HG02623 (cell line): ENCODE measurements around the gene ADAM23.
"Not testable (repeated sequence)": the region's sequence is repeated elsewhere in the genome, so short reads cannot be mapped to it uniquely, and the experiment has no call there.

ENCODE experiments used
- ATAC-seq: cut with Tn5 transposase; IDR thresholded peaks from one replicate; pipeline ENCODE4 v1.9.1; 2021; ENCODE audit warnings: moderate library complexity; ENCODE audit not compliant: unreplicated experiment

The ADAM23 gene, protein sequence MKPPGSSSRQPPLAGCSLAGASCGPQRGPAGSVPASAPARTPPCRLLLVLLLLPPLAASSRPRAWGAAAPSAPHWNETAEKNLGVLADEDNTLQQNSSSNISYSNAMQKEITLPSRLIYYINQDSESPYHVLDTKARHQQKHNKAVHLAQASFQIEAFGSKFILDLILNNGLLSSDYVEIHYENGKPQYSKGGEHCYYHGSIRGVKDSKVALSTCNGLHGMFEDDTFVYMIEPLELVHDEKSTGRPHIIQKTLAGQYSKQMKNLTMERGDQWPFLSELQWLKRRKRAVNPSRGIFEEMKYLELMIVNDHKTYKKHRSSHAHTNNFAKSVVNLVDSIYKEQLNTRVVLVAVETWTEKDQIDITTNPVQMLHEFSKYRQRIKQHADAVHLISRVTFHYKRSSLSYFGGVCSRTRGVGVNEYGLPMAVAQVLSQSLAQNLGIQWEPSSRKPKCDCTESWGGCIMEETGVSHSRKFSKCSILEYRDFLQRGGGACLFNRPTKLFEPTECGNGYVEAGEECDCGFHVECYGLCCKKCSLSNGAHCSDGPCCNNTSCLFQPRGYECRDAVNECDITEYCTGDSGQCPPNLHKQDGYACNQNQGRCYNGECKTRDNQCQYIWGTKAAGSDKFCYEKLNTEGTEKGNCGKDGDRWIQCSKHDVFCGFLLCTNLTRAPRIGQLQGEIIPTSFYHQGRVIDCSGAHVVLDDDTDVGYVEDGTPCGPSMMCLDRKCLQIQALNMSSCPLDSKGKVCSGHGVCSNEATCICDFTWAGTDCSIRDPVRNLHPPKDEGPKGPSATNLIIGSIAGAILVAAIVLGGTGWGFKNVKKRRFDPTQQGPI

DNA sequence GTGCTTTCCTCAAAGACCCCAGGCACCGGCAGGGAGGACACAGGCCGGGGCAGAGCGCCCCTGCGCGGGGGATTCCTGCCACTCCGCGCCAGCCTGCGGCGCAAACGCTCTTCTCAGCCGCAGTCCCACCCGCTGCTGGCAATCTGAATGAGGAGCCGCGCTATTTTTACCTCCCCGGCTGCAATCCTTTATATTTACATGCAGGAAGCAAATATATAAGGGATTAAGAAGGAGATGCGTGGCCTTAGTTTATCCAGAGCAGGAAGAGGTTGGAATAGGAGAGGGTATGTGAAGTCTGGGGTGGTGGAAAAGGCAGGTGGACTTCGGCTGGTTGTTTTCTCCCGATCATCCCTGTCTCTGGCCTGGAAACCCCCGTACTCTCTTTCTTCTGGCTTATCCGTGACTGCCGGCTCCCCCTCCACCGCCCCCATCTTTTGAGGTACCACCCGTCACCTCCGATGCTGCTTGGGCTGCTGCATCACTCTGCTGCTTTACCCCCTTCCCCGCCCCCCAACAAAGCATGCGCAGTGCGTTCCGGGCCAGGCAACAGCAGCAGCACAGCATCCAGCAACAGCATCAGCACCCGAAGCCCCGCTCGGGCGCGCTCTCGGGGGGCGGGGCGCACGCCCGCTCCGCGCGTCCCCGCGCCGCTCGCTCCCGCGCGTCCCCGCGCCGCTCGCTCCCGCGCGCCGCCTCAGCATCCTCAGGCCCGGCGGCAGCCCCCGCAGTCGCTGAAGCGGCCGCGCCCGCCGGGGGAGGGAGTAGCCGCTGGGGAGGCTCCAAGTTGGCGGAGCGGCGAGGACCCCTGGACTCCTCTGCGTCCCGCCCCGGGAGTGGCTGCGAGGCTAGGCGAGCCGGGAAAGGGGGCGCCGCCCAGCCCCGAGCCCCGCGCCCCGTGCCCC is at the start of gene ADAM23:
Gene ADAM23 (plus strand): TSS at position 700 of the 902 bp plus-strand sequence. CDS start 335 bp downstream, outside the sequence.
- peak; percentile 41 for ATAC-seq

DNA sequence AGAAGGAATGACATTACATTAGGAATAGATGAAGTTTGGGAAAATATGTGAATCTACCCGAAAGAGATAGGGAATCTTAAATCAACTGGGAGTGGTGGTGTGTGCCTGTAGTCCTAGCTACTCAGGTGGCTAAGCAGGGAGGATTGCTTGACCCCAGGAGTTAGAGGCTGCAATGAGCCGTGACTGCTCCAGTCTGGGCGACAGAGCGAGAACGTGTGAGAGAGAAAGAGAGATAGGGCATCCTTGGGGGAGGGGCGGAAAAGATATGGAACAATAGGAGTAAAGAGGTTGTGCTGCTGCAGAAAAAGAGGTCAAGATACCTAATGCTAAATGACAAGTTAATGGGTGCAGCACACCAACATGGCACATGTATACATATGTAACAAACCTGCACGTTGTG is 47.1 kb upstream of the ADAM23 start:
- ATAC-seq = no peak

DNA sequence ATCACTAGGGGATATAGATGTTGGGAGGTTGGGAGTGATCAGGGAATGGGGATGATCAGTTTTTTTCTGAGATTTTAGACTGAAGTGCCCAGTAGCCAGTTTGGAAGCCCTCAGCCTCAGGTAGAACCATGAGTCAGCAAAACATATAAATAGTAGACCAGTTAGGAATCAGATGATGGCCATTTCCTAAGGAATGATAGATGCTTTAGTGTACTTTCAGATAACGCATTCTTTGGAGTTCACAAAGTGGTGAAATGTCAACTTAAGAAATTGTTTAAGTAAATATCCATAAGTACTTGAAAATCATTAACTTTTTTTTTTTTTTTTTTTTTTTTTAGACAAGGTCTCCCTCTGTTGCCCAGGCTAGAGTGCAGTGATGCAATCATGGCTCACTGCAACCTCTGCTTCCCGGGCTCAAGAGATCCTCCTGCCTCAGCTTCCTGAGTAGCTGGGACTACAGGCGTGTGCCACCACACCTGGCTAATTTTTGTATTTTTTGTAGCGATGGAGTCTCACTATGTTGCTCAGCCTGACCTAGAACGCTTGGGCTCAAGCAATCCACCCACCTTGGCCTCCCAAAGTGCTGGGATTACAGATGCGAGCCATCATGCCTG is 40.3 kb upstream of the ADAM23 start:
- not testable (repeated sequence) for ATAC-seq

DNA sequence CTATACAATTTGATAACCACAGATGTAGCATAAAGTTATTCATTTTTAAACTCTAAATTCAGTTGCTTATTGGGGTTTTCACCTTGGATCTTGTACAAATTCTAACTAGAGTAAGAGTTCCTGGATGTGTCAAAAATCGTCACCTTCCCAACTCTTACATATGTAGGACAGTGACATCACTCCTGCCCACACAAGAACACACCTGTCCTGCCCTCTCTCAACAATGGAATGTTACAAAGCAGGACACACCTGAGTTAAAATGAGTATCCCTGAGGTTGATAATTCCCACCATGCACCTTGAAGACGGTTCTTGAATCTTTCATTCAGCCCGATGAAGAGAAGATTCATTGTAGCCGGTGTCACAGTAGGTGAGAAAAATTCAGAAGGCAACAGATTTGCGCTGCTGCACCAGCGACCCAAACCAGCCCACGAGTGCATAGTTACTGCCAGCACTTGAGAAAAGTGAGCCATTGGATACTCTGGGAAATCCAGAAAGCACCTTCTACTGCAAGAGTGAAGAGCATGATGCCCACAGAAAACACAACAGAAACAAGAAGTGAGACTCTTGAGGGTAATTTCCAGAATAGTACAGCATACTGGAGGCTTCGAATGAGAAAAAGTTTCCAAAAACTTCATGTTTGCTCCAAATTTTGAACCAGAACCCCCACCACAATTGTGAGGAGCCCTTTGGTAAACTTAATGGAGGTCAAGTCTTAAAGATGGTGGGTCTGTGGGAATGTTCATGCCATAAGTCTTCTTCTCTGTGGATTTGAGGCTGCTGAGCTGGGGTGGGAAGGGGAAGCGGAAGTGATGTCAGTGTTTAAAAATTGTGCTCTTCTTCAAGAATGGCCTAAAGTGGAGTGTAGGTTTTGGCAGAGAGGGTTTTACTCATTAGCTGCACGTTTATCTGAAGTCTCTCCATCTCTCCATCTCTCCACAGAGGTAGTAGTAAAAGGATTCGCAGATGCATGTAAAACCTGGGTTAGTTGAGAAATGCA is 34.7 kb upstream of the ADAM23 start:
- ATAC-seq = peak; percentile 94

DNA sequence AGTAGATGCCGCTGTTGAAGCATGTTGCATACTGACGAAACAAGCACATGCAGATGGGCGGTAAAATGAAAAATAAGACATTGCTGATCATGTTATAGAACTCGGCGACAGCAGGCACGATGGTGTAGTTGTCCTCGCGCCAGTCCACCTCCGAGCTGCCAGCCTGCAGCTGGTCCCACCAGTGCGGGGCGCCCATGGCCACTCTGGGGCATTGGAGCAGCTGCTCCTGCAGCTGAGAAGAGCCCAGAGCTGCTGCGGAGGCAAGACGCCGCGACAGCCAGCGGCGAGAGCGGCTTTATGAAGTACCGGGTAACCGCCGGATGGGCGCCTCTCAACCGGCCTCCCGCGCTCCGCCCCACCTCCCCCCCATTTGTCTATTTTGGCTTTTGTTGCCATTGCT is 32.6 kb upstream of the ADAM23 start:
- ATAC-seq = no peak

DNA sequence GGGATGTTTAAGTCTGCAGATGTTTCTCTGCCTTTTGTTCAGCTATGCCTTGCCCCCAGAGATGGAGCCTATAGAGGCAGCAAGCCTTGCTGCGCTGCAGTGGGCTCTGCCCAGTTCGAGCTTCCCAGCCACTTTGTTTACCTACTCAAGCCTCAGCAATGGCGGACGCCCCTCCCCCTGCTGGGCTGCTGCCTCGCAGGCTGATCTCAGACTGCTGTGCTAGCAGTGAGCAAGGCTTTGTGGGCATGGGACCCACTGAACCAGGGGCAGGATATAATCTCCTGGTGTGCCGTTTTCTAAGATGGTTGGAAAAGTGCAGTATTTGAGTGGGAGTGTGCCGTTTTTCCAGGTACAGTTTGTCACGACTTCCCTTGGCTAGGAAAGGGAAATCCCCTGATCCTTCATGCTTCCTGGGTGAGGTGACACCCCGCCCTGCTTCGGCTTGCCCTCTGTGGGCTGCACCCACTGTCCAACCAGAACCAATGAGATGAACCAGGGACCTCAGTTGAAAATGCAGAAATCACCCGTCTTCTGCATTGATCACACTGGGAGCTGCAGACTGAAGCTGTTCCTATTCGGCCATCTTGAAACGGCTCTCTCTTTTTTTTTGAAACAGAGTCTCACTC is 27.6 kb upstream of the ADAM23 start:
- ATAC-seq = no peak

DNA sequence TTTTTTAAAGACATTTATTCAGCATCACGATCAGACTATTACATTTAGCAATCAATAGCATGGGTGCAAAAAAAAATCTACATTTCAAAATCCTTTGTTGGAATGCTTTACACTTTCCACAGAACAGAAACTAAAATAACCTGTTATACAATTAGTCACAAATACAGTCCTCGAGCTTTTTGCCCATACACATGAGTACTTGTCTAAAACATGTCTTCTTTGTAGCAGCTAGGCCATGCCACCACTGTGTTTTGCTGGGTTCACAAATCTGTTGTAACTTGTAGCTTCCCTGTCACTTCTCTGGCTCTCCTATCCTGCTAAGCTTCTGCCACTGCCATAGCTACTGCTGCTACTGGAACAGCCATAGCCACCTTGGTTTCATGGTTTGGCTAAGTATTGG is 24.4 kb upstream of the ADAM23 start:
- no peak for ATAC-seq

DNA sequence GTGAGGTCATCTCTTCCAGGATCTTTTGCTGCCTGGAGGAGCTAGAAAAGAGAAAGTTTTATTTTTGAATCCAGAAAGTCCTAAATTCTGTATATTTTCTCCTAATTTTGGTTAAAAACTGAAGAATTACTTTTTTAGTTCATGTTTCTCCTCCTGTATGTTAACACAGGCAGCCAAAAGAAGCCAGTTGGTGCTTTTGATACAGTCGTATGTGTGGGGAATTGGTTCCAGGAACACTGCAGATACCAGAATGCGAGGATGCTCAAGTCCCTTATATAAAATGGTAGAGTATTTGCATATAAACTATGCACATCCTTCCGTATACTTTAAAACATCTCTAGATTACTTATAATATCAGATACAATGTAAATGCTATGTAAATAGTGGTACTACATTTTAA is 22.6 kb upstream of the ADAM23 start:
- no peak for ATAC-seq

DNA sequence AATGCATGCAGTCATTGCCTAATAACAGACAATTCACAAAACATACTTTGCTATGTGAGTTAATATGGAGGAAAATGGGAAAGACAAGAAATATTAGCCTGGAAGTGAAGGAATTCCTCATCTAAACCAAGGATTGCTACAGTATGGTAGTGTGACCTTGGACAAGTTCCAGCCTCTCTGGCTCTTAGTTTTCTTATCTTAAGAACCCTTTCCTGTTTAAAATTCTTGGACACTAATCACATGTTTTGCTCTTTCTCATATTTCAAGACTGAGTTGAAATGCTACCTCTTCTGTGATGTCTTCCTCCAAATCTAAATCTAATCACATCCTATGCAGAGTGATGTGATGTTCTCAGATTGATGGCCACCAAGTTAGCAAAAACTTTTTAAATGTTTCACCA is 20.8 kb upstream of the ADAM23 start:
- ATAC-seq = no peak

DNA sequence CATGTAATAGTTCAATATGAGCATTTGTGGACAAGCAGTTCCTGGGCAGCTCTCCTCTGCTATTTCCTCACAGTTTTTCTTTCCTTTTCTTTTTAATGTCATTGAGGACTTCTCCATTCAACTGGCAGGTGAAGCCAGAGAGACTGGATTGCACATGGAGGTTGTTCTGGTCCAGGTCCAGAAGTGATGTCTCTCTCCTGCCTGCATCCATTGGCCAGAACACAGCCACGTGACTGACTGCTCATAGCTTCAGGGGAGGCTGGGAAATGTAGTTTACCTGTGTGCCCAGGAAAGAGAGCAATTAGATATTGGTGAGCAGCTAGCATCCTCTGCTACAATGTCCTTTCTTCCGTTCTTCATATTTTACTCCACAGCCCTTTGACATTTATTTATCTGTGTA is 20.2 kb upstream of the ADAM23 start:
- ATAC-seq = no peak

DNA sequence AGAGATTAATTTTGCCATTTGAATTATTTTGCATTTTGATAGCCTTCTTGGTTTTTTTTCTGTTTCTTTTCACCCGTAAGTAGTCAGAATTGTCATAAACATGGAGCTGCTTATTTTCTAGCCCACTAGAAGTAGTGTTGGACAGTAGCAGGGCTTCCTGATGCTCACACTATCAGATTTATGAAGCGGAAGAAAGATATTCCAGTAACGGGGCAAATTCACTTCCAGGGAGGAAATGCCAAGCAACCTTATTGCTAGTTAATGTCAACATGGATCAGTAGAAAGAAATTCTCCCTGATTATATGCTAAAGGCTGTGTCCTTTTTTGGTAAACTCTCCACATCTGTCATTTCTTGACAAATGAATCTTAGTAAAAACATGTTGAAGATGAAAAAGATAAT is 19.2 kb upstream of the ADAM23 start:
- ATAC-seq = no peak

DNA sequence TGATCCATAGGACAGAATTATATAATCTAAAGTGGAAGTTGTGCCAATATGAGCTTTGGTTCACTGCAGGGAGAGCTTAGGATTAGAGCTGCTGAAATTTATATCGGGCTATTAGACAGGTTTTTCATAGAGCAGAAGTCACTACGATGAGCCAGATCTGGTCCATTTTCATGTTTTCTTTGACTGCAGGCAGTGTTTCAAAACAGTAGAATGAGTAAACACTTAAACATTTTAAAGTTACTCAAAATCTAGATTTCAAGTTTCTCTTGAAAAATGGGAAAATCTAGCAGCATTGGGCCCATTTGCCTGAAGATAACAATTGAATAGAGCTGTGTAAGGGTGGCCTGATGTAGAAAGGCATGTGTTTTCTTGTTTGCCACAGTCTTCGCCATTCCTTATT is 14.5 kb upstream of the ADAM23 start:
- ATAC-seq = no peak

DNA sequence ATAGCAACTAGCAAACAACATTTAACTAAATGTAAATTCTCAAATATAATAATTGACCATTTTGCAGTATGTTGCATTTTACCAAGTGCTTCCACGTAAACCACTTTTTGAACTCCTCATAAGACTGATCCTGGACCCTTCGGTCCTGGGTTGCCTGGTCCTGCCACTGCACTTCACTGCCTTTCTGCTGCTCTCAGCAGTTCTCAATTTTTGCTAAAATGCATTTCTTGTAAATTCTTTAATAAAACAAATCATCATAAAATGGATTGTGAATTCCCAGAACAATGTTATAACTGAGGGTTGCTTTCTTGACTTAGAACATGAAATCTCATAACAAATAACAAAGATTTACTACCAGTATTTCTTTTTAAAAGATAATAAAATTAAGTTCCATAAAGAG is 12.9 kb upstream of the ADAM23 start:
- ATAC-seq = no peak

DNA sequence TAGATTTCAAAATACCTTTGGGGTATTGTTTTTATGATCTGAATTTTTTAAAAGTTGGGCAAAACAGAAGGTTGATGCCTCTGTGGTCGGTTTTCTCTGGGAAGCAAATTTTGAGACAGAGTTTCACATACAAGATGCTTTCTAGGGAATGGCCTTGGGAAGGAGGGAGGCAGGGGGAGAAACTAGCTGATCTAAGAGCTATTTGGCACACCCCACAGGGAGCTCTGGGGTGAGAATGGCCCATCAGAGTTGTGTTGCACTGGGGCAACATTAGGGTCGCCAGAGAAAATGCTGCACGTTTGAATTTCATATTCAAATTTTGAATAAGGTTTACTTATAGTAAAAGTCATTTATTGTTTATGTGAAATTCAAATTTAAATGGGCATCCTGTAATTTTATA is 11.9 kb upstream of the ADAM23 start:
- no peak for ATAC-seq

DNA sequence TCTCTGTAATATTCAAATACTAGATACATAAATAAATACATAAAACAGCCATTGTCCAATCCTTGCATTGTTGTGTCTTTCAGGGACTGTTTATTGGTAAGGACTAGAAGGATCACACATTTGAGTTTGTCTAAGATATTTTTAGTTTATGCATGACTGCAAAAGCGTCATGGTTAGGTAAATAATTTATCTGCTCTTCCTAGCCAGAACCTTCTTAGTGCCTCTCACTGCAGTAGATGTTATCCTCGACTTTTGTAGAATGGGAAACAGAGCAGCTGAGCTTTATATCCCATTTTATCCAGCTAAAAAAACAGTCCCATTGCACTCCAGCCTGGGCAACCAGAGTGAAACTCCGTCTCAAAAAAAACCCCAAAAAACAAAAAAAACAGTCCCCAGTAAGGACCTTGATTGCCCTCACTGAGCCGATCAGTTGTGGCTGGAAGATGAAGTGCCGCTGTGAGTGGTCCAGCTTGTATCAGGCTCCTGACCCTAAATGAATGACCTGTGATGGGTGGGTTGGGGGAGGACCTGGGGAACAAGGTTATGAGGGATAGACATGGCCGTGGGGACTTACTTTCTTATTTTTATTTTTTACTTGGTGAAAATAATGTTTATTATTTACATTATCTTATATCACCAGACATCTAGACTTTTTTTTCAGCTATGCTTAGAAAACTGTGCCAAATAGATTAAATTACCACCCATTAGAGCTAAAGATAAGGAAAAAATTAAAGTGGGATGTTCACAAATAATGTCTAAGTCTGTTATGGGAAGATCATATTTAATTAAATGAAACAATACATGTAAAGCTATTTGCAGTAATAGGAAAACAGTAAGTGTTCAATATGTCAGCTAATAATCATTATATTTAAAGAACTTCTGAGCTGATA is 10.9 kb upstream of the ADAM23 start:
- ATAC-seq = no peak

DNA sequence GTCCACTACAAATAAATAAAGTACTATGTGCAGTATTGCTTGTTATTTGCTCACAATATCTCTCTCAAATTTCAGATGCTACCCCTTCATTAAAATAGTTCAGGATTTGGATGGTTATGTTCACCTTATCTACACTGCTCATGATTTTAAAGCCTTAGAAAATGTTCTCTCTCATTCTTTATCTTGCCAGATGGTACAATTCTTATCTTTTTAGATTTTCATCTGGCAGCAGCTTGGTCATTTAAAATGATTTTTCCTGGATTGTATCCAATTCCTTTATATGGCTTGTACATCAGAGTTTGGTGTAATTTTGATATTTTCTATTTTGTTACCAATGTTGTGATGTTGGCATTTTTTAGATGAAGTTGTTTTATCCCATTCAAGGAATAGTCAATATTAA is 10.1 kb upstream of the ADAM23 start:
- no peak for ATAC-seq

DNA sequence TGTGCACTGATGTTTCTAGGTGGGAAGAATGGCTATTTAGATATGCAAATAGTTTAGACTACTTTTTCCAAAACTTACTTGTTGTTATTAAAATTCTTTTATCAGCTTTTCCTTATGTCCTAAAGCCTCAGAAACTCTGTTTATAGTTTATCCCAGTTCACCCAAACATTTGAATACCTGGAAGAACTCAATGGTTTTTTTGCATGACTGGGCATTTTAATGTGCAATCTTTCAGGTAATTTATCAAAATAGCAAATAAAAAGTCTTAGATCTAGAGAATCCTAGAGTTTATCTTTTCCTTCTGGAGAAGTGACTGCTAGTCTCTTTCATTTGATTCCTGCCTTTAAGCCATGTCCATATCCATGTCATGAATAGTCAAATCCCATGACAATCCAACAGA is 9.6 kb upstream of the ADAM23 start:
- no peak for ATAC-seq

DNA sequence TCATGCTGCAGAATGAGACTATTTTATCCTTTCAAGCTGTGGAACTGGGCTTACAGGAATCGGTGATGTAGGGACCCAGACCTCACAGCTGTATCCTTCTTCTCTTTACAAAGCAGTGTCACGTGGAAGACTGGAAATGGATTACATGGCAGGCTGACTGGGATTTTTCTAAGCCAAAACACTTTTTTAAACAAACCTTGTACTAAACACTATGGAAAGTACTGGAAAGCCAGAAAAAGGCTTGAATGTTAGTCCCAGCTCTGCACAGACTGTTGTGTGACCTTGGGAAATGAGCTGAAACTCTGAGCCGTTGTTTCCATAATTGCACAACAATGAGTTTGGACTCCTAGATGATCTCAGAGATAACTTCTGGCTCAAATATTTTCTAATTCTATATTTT is 7.6 kb upstream of the ADAM23 start:
- no peak for ATAC-seq
